Right cardiac atrium (tissue), 5 donors: ENCODE measurements around the gene CADM2. TPM values are rescaled to one million over a fixed set of nuclear protein-coding genes. Genes with fewer than 3 reads are reported as not detected.

ENCODE experiments used
- ATAC-seq, 2 donors: fragments of 200-7000 bp; cut with Tn5 transposase; one replicate each; pipeline versions ENCODE4 v1.8.0 to v1.9.1; 2020; ENCODE audit warnings: moderate library complexity in 2 of 2, mild to moderate bottlenecking in 1 of 2
- DNase-seq, 3 donors: peaks; one replicate each; pipeline ENCODE4 v3.0.0-alpha.2; 2020
- H3K27ac ChIP-seq: one replicate; pipeline ENCODE4 v1.5.1; 2013; ENCODE audit warnings: mild to moderate bottlenecking, low read length, control low read depth, moderate library complexity
- H3K27me3 ChIP-seq: one replicate; pipeline ENCODE4 v1.6.1; 2013; ENCODE audit not compliant: control insufficient read depth, insufficient read depth
- H3K4me1 ChIP-seq: one replicate; pipeline ENCODE4 v1.6.1; 2013; ENCODE audit warnings: low read length; ENCODE audit not compliant: control insufficient read depth, insufficient read depth
- H3K4me3 ChIP-seq: one replicate; pipeline ENCODE4 v1.5.1; 2013; ENCODE audit warnings: low read length, control low read depth
- H3K9me3 ChIP-seq: one replicate; pipeline ENCODE4 v1.6.1; 2013; ENCODE audit warnings: low read length; ENCODE audit not compliant: control insufficient read depth
- WGBS: extraction: QIAGEN DNeasy Blood & Tissue Kit; methylation state at CpG from one replicate; pipeline ENCODE4 v1.1.7; 2013; 5-methylcytosine and 5-hydroxymethylcytosine counted together
- intact Hi-C, 4 donors: fragments of 100-400 bp; cut with DNase I; formaldehyde crosslinking; loops; one replicate each; pipeline versions ENCODE4 v1.11.0 to v1.14.0; 2022 to 2023
- polyA plus RNA-seq: library from polyadenylated mRNA; stranded (reverse); fragments of 200-250 nt; gene quantifications from one replicate; pipeline ENCODE4 v1.2.3, GENCODE V29; 2013
- total RNA-seq, 4 donors: library from RNA; stranded (reverse); fragmentation: NEBNext Ultra II Directional; extraction: Animal tissue kit (Norgen Biotek cat#: 25700); gene quantifications; one replicate each; pipeline ENCODE4 v1.2.1, GENCODE V29; 2021
- donor health status: healthy with polysubstance abuse.
- donor health status: DM: no; HTN: yes; CAD: no.
- donor health status: DM: no; HTN: no; CAD: no.
- donor health status: DM: no; HTN: yes; CAD: no; lungs with severe emphysema.
- donor health status: DM: yes; HTN: yes; CAD: no.

CADM2 gene
- total and polyA plus RNA-seq, 5 donors, result 4.3 to 17.8 (median 15.3) TPM

DNA sequence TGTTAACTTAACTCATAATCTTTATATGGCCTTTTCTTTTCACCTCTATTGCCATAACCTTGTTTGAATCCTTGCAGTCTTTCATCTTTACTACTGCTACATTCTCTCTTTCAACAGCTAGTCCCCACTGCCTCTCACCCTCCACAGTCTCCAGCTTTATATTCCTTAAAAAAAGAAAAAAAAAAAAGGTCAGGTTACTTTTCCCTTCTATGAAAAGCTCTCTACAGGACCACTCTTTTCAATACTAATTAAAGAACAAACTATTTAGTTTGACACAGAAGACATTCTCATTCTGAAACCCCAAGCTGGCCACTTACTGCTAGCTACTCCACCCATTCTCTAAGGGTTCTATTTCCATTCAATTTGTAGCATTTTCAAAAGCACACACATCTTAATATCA, 25.6 kb downstream of the CADM2 start:
- no peaks in the 10 kb centered on the region for H3K27me3 ChIP-seq
- no peaks in the 10 kb centered on the region for H3K9me3 ChIP-seq
- peaks cover 1% of the 10 kb centered on the region for H3K4me1 ChIP-seq
- intact Hi-C loops, result no loop called here
- no peak for DNase-seq
- no peak overlapping the region for H3K27ac ChIP-seq
- ATAC-seq, result no peak
- H3K4me3 ChIP-seq, result no peak overlapping the region

GRCh38 chr3:84985795-84986194, 27.0 kb downstream of the CADM2 start:
- DNase-seq, result no peak
- 81% methylated on average over 1 of the region's 1 CpG for WGBS
- peaks cover 1% of the 10 kb centered on the region for H3K4me1 ChIP-seq
- no peaks in the 10 kb centered on the region for H3K9me3 ChIP-seq
- intact Hi-C loops, result no loop called here
- H3K27me3 ChIP-seq, result no peaks in the 10 kb centered on the region
- no peak overlapping the region for H3K4me3 ChIP-seq
- no peak overlapping the region for H3K27ac ChIP-seq
- no peak for ATAC-seq

GRCh38 chr3:84987706-84988504, 29.1 kb downstream of the CADM2 start:
- intact Hi-C loops, result no loop called here
- ATAC-seq (no peak), DNase-seq (no peak)
- 68% methylated on average over 3 of the region's 3 CpGs for WGBS
- H3K4me3 ChIP-seq, result no peak overlapping the region
- no peak overlapping the region for H3K27ac ChIP-seq
- peaks cover 1% of the 10 kb centered on the region for H3K4me1 ChIP-seq
- H3K27me3 ChIP-seq, result no peaks in the 10 kb centered on the region
- no peaks in the 10 kb centered on the region for H3K9me3 ChIP-seq

DNA sequence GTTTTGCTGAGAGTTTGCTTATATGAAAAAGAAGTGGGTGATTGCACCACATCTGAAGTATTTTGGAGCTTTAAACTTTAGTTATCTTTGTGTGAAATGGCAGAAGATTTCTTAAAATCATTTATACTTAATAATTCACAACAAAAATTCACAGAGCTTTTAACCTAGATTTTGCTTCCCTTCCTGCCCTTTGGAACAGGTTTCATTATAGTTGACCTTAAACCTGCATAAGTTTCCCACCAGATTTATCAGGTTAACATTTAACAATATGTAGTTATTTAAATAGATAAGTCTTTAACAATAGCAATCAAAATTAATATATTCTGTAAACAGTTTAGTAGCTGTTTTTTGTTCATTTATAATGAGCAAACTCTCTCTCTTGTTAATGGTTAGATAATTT, 30.3 kb downstream of the CADM2 start:
- no peak for ATAC-seq
- Histone ChIP-seq H3K4me1 (peaks cover 1% of the 10 kb centered on the region), H3K4me3 (no peak overlapping the region), H3K9me3 (no peaks in the 10 kb centered on the region), H3K27me3 (no peaks in the 10 kb centered on the region), H3K27ac (no peak overlapping the region)
- intact Hi-C loops, result no loop called here
- DNase-seq, result no peak

DNA sequence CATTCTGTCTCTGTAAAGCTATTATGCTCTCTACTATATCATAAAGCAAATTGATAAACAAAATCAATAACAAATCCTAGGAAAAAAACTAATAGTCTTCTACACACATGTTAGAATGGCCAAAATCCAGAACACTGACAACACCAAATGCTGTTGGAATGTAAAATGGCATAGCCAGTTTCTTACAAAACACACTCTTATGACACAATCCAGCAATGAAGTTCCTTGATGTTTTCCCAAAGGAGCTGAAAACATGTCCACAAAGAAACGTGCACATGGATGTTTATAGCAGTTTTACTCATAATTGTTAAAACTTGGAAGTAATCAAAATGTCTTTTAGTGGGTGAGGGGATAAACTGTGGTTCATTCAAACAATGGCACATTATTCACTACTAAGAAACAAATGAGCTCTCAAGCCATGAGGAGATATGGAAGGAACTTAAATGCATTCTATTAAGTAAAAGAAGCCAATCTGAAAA, 32.7 kb downstream of the CADM2 start:
- intact Hi-C loops, result no loop called here
- WGBS, result 19% methylated on average over 1 of the region's 1 CpG
- no peaks in the 10 kb centered on the region for H3K9me3 ChIP-seq
- DNase-seq (no peak), ATAC-seq (no peak)
- H3K27ac ChIP-seq, result no peak overlapping the region
- no peaks in the 10 kb centered on the region for H3K27me3 ChIP-seq
- no peak overlapping the region for H3K4me3 ChIP-seq
- H3K4me1 ChIP-seq, result peaks cover 1% of the 10 kb centered on the region

DNA sequence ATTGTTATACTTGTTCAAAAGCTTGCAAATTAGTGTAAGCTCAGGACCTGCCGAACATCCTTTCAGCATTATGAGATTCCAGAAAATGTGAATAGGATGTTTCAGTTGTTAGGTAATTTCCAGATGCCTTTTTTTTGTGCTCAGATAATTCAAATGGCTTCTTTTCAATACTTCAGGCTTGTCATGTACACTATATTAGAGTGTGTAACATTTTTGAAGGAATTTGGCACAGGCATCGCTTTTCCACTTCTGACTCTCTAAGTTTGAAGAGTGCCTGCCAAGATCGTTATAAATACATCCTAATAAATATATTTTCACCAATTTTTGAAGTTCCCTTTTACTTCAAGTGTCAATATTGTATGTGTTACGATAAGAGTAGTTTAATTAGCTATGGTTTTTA, 35.2 kb downstream of the CADM2 start:
- Histone ChIP-seq H3K9me3 (no peaks in the 10 kb centered on the region), H3K27me3 (no peaks in the 10 kb centered on the region), H3K27ac (no peak overlapping the region), H3K4me3 (no peak overlapping the region), H3K4me1 (no peaks in the 10 kb centered on the region)
- WGBS, result 40% methylated on average over 4 of the region's 4 CpGs
- intact Hi-C loops, result no loop called here
- ATAC-seq (no peak), DNase-seq (no peak)

- WGBS, result 52% methylated on average over 3 of the region's 3 CpGs
- no peaks in the 10 kb centered on the region for H3K4me1 ChIP-seq
- intact Hi-C loops, result no loop called here
These were observed 39.8 kb downstream of the CADM2 start for GRCh38 chr3:84998545-84998944.

GRCh38 chr3:85003479-85003878, 44.7 kb downstream of the CADM2 start:
- no peaks in the 10 kb centered on the region for H3K27me3 ChIP-seq
- no peak overlapping the region for H3K4me3 ChIP-seq
- H3K27ac ChIP-seq, result no peak overlapping the region
- ATAC-seq, result no peak
- no peaks in the 10 kb centered on the region for H3K9me3 ChIP-seq
- H3K4me1 ChIP-seq, result no peaks in the 10 kb centered on the region
- intact Hi-C loops, result no loop called here
- DNase-seq, result no peak

More at GRCh38 chr3:84998545-84998944, 39.8 kb downstream of the CADM2 start:
- Histone ChIP-seq H3K4me3 (no peak overlapping the region), H3K27me3 (no peaks in the 10 kb centered on the region), H3K9me3 (no peaks in the 10 kb centered on the region), H3K27ac (no peak overlapping the region)
- DNase-seq (no peak), ATAC-seq (no peak)

DNA sequence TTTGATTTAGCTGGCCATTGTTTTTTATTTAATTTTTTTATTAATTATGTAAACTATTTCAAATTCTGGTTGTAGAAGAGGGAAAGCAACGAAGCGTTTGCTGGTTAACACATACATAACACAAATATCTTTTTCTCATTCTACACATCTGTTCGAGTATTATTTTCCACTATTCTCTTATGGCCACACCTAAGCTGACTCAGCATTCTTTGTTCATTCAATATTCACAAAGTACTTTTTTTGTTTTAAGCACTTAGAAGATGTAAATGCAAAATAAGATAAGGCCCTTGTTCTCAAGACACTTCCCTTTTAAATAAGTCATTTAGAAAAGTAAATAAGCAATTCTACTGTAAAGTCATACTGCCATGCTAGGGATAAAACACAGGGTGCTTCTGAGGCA, 45.4 kb downstream of the CADM2 start:
- 81% methylated on average over 3 of the region's 3 CpGs for WGBS
- intact Hi-C loops, result no loop called here
- DNase-seq, result no peak

DNA sequence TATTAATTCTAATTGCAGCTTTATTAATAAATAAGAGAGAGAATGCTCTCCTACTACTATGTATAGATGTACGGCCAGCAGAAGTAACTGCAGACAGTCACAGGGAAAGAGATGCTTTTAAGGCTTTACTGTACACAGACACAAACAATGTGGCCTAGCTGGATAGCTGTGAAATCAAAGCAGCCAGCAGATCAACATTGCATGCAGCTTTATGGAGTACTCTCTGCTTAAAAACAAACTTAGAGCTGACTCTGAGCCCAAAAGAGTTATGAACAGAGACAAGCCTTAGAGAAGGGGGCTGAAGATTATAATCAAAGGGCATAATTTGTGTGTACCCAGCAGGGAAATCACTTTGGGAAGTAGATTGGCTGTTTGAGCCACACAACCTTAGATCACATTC, 47.2 kb downstream of the CADM2 start:
- ATAC-seq (no peak), DNase-seq (no peak)
- Histone ChIP-seq H3K4me3 (no peak overlapping the region), H3K27ac (no peak overlapping the region), H3K27me3 (no peaks in the 10 kb centered on the region), H3K4me1 (no peaks in the 10 kb centered on the region), H3K9me3 (no peaks in the 10 kb centered on the region)
- 68% methylated on average over 1 of the region's 1 CpG for WGBS
- intact Hi-C loops, result no loop called here

More for the DNA sequence above, 45.4 kb downstream of the CADM2 start:
- Histone ChIP-seq H3K9me3 (no peaks in the 10 kb centered on the region), H3K4me3 (no peak overlapping the region), H3K4me1 (no peaks in the 10 kb centered on the region), H3K27ac (no peak overlapping the region), H3K27me3 (no peaks in the 10 kb centered on the region)
- no peak for ATAC-seq

DNA sequence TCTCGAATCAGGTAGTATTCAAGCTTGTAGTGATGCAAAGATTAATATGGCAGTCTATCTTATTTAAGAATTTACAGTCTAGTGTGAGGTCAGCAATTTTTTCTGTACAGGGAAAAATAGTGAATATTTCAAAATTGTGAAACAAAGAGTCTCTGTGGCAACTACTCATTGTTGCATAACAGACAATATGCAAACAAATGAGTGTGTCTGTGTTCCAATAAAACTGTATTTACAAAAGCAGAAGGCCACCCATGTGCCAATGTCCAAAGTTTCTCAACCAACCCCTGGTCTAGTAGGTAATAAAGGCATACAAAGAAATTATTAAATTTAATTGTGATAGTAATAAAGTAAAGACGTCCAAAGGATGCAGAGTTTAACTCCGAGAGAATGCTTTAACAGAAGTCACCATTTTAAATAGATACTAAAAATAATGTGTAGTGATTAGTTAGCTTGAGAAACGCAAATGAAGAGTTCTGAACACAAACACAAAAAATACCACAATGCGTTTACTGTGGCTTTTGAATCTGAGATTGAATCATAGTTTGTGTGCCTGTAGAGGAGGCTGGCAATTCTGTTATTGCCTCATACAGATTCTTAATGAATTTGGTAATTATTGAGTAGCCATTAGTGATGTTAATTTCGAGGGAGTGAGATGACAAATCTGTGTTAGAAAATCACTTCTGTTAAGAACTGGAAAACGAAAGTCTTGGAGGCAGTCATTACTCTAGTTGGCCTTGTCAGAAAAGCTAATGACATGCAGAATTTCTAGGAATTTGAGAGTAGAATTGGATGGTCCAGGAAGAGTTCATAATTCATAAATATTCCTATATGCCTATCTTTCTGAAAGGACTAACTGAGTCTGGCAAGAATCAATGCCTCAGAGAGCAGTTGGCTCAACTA, 48.7 kb downstream of the CADM2 start:
- no peak overlapping the region for H3K27ac ChIP-seq
- intact Hi-C loops, result no loop called here
- H3K9me3 ChIP-seq, result no peaks in the 10 kb centered on the region
- no peaks in the 10 kb centered on the region for H3K27me3 ChIP-seq
- WGBS, result 69% methylated on average over 7 of the region's 7 CpGs
- H3K4me3 ChIP-seq, result no peak overlapping the region
- no peak for ATAC-seq
- no peak for DNase-seq
- H3K4me1 ChIP-seq, result no peaks in the 10 kb centered on the region
